DOHH2 (cell line): ENCODE data around the gene RASGRP4.

Experiments used
- CTCF ChIP-seq: fragments of 200-600 bp; sonication (generic); IDR thresholded peaks from one replicate; pipeline ENCODE4 v1.5.1; 2014; ENCODE audit warnings: antibody characterized with exemption, mild to moderate bottlenecking, low read depth, low read length; ENCODE audit not compliant: poor library complexity, severe bottlenecking
- EZH2phosphoT487 ChIP-seq: fragments of 200-600 bp; sonication (generic); IDR thresholded peaks from 2 replicates; pipeline ENCODE4 v1.6.1; 2017; ENCODE audit warnings: borderline replicate concordance, mild to moderate bottlenecking, antibody characterized with exemption, low read length, moderate library complexity, mixed read lengths

DNA sequence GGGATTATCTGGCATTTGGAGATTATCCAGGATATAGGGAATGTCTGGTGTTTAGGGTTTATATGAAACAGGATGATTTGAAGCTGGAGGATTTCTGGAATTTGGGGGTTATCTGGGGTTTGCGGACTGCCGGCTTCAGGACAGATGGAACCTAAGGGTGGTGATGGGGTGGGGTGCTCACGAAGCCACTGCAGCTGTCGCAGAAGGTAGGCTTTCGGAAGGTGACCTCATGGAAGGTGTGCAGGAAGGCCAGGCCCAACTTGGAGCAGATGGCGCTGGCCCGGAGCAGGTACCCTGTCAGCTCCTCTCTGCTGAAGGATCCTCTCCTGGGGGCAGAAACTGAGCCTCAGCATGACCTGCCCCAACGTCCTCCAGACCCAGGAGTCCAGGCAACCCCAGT is 13.5 kb downstream of the RASGRP4 start:
- TF ChIP-seq EZH2phosphoT487 (no peak), CTCF (no peak)
